D721Med (cell line): ENCODE results near the gene PIK3R1.

ENCODE experiments used
- DNase-seq: peaks from one replicate; pipeline ENCODE4 v3.0.0; 2011; ENCODE audit warnings: low spot score; ENCODE audit not compliant: insufficient read length
- FAIRE-seq: peaks from 2 replicates; lab custom pipeline; 2011; peaks lifted over from hg19 to GRCh38; lab: Jason Lieb, UNC
- TF ChIP-seq, protein P1 (sequence below): IDR thresholded peaks from 2 replicates; pipeline ENCODE4 v1.5.1; 2012; ENCODE audit warnings: mild to moderate bottlenecking, control low read depth; ENCODE audit not compliant: insufficient read depth; ENCODE audit errors: missing control alignments

The PIK3R1 gene

GRCh38 chr5:68240771-68241170, 25.2 kb downstream of the PIK3R1 start:
- DNase-seq: no peak
- FAIRE-seq: no peak
- TF ChIP-seq, protein P1, sequence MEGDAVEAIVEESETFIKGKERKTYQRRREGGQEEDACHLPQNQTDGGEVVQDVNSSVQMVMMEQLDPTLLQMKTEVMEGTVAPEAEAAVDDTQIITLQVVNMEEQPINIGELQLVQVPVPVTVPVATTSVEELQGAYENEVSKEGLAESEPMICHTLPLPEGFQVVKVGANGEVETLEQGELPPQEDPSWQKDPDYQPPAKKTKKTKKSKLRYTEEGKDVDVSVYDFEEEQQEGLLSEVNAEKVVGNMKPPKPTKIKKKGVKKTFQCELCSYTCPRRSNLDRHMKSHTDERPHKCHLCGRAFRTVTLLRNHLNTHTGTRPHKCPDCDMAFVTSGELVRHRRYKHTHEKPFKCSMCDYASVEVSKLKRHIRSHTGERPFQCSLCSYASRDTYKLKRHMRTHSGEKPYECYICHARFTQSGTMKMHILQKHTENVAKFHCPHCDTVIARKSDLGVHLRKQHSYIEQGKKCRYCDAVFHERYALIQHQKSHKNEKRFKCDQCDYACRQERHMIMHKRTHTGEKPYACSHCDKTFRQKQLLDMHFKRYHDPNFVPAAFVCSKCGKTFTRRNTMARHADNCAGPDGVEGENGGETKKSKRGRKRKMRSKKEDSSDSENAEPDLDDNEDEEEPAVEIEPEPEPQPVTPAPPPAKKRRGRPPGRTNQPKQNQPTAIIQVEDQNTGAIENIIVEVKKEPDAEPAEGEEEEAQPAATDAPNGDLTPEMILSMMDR: no peak

DNA sequence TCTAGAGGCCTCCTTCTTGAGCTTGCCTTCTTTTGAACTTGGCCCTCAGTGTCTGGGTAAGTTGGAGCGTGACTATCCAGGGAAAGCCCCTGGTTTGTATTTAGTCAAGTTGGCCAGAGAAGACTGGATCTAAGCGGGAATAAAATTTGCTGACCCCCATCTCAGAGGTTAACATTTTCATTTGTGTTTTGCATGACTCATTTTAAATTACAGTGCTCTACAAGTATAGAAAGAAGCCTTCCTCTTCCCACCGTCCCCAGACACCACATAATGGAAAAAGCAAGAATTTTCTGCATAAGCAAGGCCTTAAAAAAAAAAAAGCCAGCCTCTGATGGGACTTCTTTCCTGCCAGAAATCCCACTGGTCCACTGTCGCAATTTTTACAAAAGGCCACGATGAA, 27.2 kb downstream of the PIK3R1 start:
- DNase-seq (no peak), FAIRE-seq (no peak)
- TF ChIP-seq, protein P1: no peak

DNA sequence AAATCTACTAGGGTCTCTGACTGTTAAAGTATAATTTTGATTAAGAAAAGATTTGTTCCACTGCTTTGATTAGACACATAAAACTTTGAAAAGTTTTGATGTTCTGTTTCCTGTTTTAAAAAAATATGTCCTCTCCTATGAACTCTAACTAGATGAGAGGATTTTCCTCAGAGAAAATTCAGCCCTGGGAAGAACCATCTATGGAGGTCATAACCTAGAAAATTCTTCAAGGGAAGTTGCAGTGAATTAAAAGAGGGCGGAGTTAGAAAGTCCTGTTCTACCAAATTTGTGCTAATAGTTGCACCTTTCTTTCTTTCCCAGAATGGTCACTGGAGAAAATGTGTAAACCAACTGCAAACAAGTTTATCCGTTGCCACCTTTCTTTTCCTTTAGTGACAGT, 27.7 kb downstream of the PIK3R1 start:
- FAIRE-seq: no peak
- DNase-seq: no peak
- TF ChIP-seq, protein P1: no peak

GRCh38 chr5:68243681-68244080, 28.1 kb downstream of the PIK3R1 start:
- FAIRE-seq (no peak), DNase-seq (no peak)
- TF ChIP-seq, protein P1: no peak

DNA sequence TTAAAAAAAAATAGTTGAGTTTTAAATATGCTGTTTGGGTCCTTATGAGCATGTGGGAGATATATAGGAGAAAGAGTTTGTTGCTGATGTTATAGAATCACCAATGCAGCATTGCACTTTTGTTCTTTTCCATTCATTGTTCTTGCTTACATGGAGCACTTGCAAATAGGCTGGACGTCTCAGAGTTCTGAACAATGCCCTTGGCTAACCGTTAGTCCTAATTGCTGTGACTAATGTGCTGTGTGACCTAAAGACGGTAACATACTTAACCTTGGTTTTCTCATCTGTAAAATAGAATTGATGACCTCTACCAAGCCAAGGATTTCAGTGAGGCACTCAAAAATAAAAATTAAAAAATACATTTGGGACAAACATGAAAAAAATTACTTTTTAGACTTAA, 29.8 kb downstream of the PIK3R1 start:
- FAIRE-seq (no peak), DNase-seq (no peak)
- TF ChIP-seq, protein P1: no peak

DNA sequence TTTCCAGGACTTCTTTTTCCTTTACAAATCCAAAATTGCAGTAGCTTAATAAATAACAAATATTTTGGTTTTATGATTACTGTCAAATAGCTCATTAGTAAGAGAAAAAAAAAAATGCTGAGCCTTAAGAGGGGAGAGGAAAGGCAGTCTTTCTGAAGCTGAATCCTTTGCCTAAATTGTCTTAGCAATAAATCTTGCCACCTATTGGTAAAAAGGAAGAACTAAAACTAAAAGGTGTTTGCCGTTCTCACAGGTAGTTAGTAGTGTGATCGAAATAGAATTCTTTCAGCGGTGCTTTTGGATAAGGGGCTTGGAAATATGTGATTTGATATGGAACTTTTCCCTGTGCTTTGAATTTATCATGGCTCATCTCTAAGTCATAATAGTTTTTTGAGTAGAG, 31.2 kb downstream of the PIK3R1 start:
- no peak for FAIRE-seq
- TF ChIP-seq, protein P1: peak; percentile 33
- no peak for DNase-seq

GRCh38 chr5:68247627-68248026, 32.1 kb downstream of the PIK3R1 start:
- DNase-seq (no peak), FAIRE-seq (no peak)
- TF ChIP-seq, protein P1: no peak
